ENCODE measurements around the gene ADGRF4. TPM values are rescaled to one million over a fixed set of nuclear protein-coding genes. Genes with fewer than 3 reads are reported as not detected.

ADGRF4 gene
- total RNA-seq, 1 donor from 2014 or later, result 1.2 TPM

DNA sequence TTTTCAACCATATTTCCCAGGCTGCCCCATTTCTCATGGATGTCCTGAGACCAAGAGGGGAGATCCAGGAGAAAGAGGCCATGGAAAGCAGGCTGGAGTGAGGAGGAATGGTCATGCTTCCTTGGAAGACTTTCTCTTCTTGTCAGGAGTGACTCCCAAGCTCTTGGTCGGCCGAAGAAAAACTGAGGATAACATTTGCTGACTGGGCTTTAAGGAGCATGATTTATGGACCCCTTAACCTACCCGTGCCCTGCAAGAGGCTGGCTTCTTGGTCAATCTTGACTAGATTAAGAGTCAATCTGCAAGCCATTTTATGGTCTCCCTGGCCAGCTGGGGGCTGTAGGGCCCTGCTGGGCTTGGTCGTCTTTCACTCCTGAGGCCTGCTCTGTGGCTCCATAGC is 22.8 kb downstream of the ADGRF4 start:
- Histone ChIP-seq H3K9ac (ENCODE audit: low read length) (no peak overlapping the region), H2AFZ (ENCODE audit: low read depth, low read length) (no peak overlapping the region), H3K9me3 (ENCODE audit: insufficient read depth, low read depth, low read length) (no peaks in the 10 kb centered on the region), H3K36me3 (ENCODE audit: insufficient read depth, low read length) (no peaks in the 10 kb centered on the region), H4K20me1 (ENCODE audit: insufficient read depth, low read length) (no peaks in the 10 kb centered on the region), H3K27me3 (ENCODE audit: insufficient read depth, low read length) (no peaks in the 10 kb centered on the region), H3K4me1 (ENCODE audit: insufficient read depth, low read length) (no peaks in the 10 kb centered on the region), H3K4me3 (ENCODE audit: insufficient read depth, low read depth, low read length) (no peak overlapping the region), H3K4me2 (ENCODE audit: low read length) (no peak overlapping the region), H3K79me2 (ENCODE audit: insufficient read depth, low read length) (no peaks in the 10 kb centered on the region), H3K27ac (ENCODE audit: low read depth, low read length) (no peak overlapping the region)
- TF ChIP-seq, protein P1, sequence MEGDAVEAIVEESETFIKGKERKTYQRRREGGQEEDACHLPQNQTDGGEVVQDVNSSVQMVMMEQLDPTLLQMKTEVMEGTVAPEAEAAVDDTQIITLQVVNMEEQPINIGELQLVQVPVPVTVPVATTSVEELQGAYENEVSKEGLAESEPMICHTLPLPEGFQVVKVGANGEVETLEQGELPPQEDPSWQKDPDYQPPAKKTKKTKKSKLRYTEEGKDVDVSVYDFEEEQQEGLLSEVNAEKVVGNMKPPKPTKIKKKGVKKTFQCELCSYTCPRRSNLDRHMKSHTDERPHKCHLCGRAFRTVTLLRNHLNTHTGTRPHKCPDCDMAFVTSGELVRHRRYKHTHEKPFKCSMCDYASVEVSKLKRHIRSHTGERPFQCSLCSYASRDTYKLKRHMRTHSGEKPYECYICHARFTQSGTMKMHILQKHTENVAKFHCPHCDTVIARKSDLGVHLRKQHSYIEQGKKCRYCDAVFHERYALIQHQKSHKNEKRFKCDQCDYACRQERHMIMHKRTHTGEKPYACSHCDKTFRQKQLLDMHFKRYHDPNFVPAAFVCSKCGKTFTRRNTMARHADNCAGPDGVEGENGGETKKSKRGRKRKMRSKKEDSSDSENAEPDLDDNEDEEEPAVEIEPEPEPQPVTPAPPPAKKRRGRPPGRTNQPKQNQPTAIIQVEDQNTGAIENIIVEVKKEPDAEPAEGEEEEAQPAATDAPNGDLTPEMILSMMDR (IDR thresholded peaks at IDR 0.05; ENCODE audit: insufficient read depth, low read depth, low read length), result no peak
- TF ChIP-seq EZH2 (IDR thresholded peaks at IDR 0.05; ENCODE audit: insufficient read depth, low read length), result no peak
- H3K4me1 Mint-ChIP-seq (ENCODE audit: low read depth, unreplicated experiment), result peaks cover 9% of the 10 kb centered on the region
- peaks cover 3% of the 10 kb centered on the region for H3K36me3 Mint-ChIP-seq (ENCODE audit: low read depth, unreplicated experiment)
- no peak overlapping the region for H3K4me3 Mint-ChIP-seq (ENCODE audit: unreplicated experiment)
- H3K27ac Mint-ChIP-seq (ENCODE audit: unreplicated experiment), result no peak overlapping the region
- H3K27me3 Mint-ChIP-seq (ENCODE audit: low read depth, unreplicated experiment), result peaks cover 2% of the 10 kb centered on the region
- H3K9me3 Mint-ChIP-seq (ENCODE audit: unreplicated experiment), result peaks cover 2% of the 10 kb centered on the region
- FAIRE-seq (no peak), DNase-seq (ENCODE audit: low read depth) (no peak)

DNA sequence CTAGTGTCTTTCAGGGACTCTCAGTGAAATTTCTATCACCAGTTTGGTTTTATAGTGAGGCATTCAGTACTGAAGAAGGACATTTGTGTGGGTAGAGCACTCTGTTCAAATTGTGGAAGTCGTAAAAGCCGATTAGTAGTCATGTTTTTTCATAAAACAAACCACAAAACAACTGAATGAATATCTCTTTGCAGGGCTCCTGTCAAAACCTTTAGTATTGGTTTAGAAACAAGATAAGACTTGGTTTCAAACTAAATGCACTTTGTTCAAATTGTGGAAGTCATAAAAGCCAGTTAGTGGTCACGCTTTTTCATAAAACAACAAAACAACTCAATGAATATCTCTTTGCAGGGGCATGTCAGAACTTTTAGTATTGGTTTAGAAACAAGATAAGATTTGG is 23.8 kb downstream of the ADGRF4 start:
- H3K36me3 Mint-ChIP-seq (ENCODE audit: low read depth, unreplicated experiment), result peaks cover 3% of the 10 kb centered on the region
- H3K27ac Mint-ChIP-seq (ENCODE audit: unreplicated experiment), result no peak overlapping the region
- peaks cover 2% of the 10 kb centered on the region for H3K27me3 Mint-ChIP-seq (ENCODE audit: low read depth, unreplicated experiment)
- DNase-seq (ENCODE audit: low read depth) (peak; percentile 57), FAIRE-seq (no peak)
- peaks cover 2% of the 10 kb centered on the region for H3K9me3 Mint-ChIP-seq (ENCODE audit: unreplicated experiment)
- no peaks in the 10 kb centered on the region for H4K20me1 ChIP-seq (ENCODE audit: insufficient read depth, low read length)
- H3K36me3 ChIP-seq (ENCODE audit: insufficient read depth, low read length), result no peaks in the 10 kb centered on the region
- H2AFZ ChIP-seq (ENCODE audit: low read depth, low read length), result no peak overlapping the region
- no peak for TF ChIP-seq EZH2 (IDR thresholded peaks at IDR 0.05; ENCODE audit: insufficient read depth, low read length)
- TF ChIP-seq, protein P1 (IDR thresholded peaks at IDR 0.05; ENCODE audit: insufficient read depth, low read depth, low read length), result no peak
- no peak overlapping the region for H3K4me3 Mint-ChIP-seq (ENCODE audit: unreplicated experiment)
- no peak overlapping the region for H3K9ac ChIP-seq (ENCODE audit: low read length)
- no peaks in the 10 kb centered on the region for H3K9me3 ChIP-seq (ENCODE audit: insufficient read depth, low read depth, low read length)
- no peak overlapping the region for H3K4me3 ChIP-seq (ENCODE audit: insufficient read depth, low read depth, low read length)
- no peak overlapping the region for H3K4me2 ChIP-seq (ENCODE audit: low read length)
- H3K27me3 ChIP-seq (ENCODE audit: insufficient read depth, low read length), result no peaks in the 10 kb centered on the region
- no peak overlapping the region for H3K27ac ChIP-seq (ENCODE audit: low read depth, low read length)
- H3K4me1 ChIP-seq (ENCODE audit: insufficient read depth, low read length), result no peaks in the 10 kb centered on the region
- no peaks in the 10 kb centered on the region for H3K79me2 ChIP-seq (ENCODE audit: insufficient read depth, low read length)
- peaks cover 7% of the 10 kb centered on the region for H3K4me1 Mint-ChIP-seq (ENCODE audit: low read depth, unreplicated experiment)

DNA sequence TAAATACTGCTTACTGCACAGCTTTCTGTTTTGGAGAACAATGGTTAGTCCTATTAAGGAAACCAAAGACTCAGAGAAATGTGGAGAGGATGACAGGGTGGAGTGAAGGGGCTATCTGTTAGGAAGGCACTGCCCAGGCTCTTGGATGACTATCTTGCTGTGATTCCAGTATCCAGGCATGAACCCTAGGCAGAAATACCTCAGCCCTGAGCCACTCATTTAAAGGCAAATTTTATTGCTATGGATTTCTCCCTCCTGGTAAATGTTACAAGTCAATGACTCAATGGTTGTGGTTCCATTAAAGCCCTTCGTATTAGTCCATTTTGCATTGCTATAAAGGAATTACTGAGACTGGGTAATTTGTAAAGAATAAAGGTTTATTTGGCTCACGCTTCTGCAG is 25.9 kb downstream of the ADGRF4 start:
- H3K27ac ChIP-seq (ENCODE audit: low read depth, low read length), result no peak overlapping the region
- H3K9ac ChIP-seq (ENCODE audit: low read length), result no peak overlapping the region
- H3K36me3 ChIP-seq (ENCODE audit: insufficient read depth, low read length), result no peaks in the 10 kb centered on the region
- DNase-seq (ENCODE audit: low read depth) (no peak), FAIRE-seq (no peak)
- TF ChIP-seq, protein P1 (IDR thresholded peaks at IDR 0.05; ENCODE audit: insufficient read depth, low read depth, low read length), result no peak
- no peak for TF ChIP-seq EZH2 (IDR thresholded peaks at IDR 0.05; ENCODE audit: insufficient read depth, low read length)
- H3K4me3 ChIP-seq (ENCODE audit: insufficient read depth, low read depth, low read length), result no peak overlapping the region
- Mint-ChIP-seq H3K4me3 (ENCODE audit: unreplicated experiment) (no peak overlapping the region), H3K27me3 (ENCODE audit: low read depth, unreplicated experiment) (peaks cover 2% of the 10 kb centered on the region), H3K36me3 (ENCODE audit: low read depth, unreplicated experiment) (peaks cover 3% of the 10 kb centered on the region), H3K4me1 (ENCODE audit: low read depth, unreplicated experiment) (peaks cover 14% of the 10 kb centered on the region), H3K27ac (ENCODE audit: unreplicated experiment) (peak overlapping the region; percentile 50), H3K9me3 (ENCODE audit: unreplicated experiment) (peaks cover 2% of the 10 kb centered on the region)
- H3K79me2 ChIP-seq (ENCODE audit: insufficient read depth, low read length), result no peaks in the 10 kb centered on the region
- no peaks in the 10 kb centered on the region for H3K9me3 ChIP-seq (ENCODE audit: insufficient read depth, low read depth, low read length)
- H3K4me2 ChIP-seq (ENCODE audit: low read length), result no peak overlapping the region
- no peaks in the 10 kb centered on the region for H4K20me1 ChIP-seq (ENCODE audit: insufficient read depth, low read length)
- H2AFZ ChIP-seq (ENCODE audit: low read depth, low read length), result no peak overlapping the region
- H3K27me3 ChIP-seq (ENCODE audit: insufficient read depth, low read length), result no peaks in the 10 kb centered on the region
- H3K4me1 ChIP-seq (ENCODE audit: insufficient read depth, low read length), result peaks cover 10% of the 10 kb centered on the region
